Neutrophil (primary cell): Measurements from ENCODE around the gene CAB39.

ENCODE experiments used
- H3K27ac ChIP-seq: fragments of 200-600 bp; sonication (generic); 2 replicates; pipeline ENCODE4 v1.5.1; 2016; ENCODE audit warnings: mild to moderate bottlenecking, moderate library complexity
- H3K27me3 ChIP-seq: fragments of 200-600 bp; sonication (generic); 2 replicates; pipeline ENCODE4 v1.6.0; 2016; ENCODE audit warnings: mild to moderate bottlenecking
- H3K36me3 ChIP-seq: fragments of 200-600 bp; sonication (generic); 2 replicates; pipeline ENCODE4 v1.5.1; 2017
- H3K4me1 ChIP-seq, 2 experiments: fragments of 200-600 bp in 1 of 2; sonication (generic) in 1 of 2; 1 replicate in 1 of 2; 2 replicates in 1 of 2; pipeline versions ENCODE4 v1.5.1 to v1.6.1; 2013 to 2016; ENCODE audit warnings: low read depth in 1 of 2, low read length in 1 of 2, mild to moderate bottlenecking in 1 of 2, moderate library complexity in 1 of 2; ENCODE audit not compliant: control insufficient read depth in 1 of 2, insufficient read depth in 1 of 2
- H3K4me3 ChIP-seq, 2 experiments: fragments of 200-600 bp in 1 of 2; sonication (generic) in 1 of 2; 1 replicate in 1 of 2; 2 replicates in 1 of 2; pipeline ENCODE4 v1.5.1; 2013 to 2016; ENCODE audit warnings: low read depth in 1 of 2, low read length in 1 of 2, mild to moderate bottlenecking in 1 of 2, moderate library complexity in 1 of 2
- H3K9me3 ChIP-seq: fragments of 200-600 bp; sonication (generic); 2 replicates; pipeline ENCODE4 v1.5.1; 2016
- CTCF ChIP-seq: fragments of 200-600 bp; sonication (generic); IDR thresholded peaks from 2 replicates; pipeline ENCODE4 v1.5.1; 2016; ENCODE audit warnings: antibody characterized with exemption

CAB39 gene

GRCh38 chr2:230783101-230783500 lies 70.5 kb downstream of the CAB39 start:
- TF ChIP-seq CTCF: no peak
- peaks cover 33% of the 10 kb centered on the region for H3K36me3 ChIP-seq
- peaks cover 18 to 26% of the 10 kb centered on the region in 2 experiments for H3K4me1 ChIP-seq
- no peaks in the 10 kb centered on the region for H3K9me3 ChIP-seq
- no peak overlapping the region for H3K27ac ChIP-seq
- no peak overlapping the region for H3K4me3 ChIP-seq
- H3K27me3 ChIP-seq: no peaks in the 10 kb centered on the region

DNA sequence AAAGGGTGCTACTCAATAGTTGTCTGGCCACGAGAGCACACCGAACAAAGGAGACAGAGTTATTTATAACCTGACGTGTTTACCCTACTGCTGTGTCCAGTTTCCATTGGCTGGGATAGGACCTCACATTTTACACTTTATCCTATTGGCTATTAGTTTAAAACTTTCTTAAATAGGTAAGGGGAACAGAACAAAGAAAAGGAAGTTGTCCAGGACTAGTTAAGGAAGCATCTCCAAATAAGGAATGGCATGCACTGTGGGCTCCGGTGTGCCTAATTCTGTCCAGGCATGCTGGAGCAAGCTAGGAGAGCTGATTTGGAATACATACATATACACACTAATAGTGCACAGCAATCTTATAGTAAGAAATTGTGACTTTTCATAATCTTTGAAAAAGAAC lies 72.2 kb downstream of the CAB39 start:
- TF ChIP-seq CTCF: no peak
- peak overlapping the region; percentile 56 for H3K27ac ChIP-seq
- H3K27me3 ChIP-seq: no peaks in the 10 kb centered on the region
- H3K4me1 ChIP-seq: peaks cover 18 to 26% of the 10 kb centered on the region in 2 experiments
- H3K9me3 ChIP-seq: no peaks in the 10 kb centered on the region
- H3K4me3 ChIP-seq: no peak overlapping the region
- peaks cover 20% of the 10 kb centered on the region for H3K36me3 ChIP-seq

GRCh38 chr2:230785346-230785745 lies 72.7 kb downstream of the CAB39 start:
- peaks cover 25% of the 10 kb centered on the region for H3K36me3 ChIP-seq
- H3K4me3 ChIP-seq: no peak overlapping the region
- H3K4me1 ChIP-seq: peaks cover 18 to 26% of the 10 kb centered on the region in 2 experiments
- no peaks in the 10 kb centered on the region for H3K9me3 ChIP-seq
- TF ChIP-seq CTCF: no peak
- H3K27ac ChIP-seq: peak overlapping the region; percentile 56
- no peaks in the 10 kb centered on the region for H3K27me3 ChIP-seq

GRCh38 chr2:230787101-230787500 lies 74.5 kb downstream of the CAB39 start:
- no peak overlapping the region for H3K4me3 ChIP-seq
- TF ChIP-seq CTCF: no peak
- H3K9me3 ChIP-seq: no peaks in the 10 kb centered on the region
- H3K36me3 ChIP-seq: peaks cover 37% of the 10 kb centered on the region
- H3K27ac ChIP-seq: peak overlapping the region; percentile 24
- no peaks in the 10 kb centered on the region for H3K27me3 ChIP-seq
- peaks cover 18 to 26% of the 10 kb centered on the region in 2 experiments for H3K4me1 ChIP-seq

DNA sequence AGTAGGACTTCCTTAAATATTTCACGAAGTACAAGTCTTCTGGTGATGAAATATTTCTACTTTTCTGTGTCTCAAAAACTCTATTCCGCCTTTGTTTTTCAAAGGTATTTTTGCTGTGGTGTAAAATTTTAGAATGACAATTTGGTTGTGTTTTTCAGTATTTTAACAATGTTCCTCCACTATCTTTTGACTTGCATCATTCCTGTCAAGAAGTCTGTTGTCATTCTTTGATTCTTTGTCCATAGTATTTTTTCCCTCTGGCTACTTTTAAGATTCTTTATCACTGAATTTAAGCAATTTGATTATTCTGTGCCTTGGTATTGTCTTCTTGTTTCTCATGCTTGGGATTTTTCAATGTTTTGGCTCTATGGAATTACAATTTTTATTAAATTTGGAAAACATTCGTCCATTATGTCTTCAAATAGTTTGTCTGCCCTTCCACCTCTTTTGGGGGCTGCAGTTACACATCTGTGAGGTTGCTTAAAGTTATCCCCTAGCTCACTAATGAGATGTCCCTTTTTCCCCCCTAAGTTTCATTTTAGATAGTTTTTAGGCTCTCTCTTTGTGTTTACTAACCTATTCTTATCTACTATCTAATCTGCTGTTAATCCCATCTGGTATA lies 76.0 kb downstream of the CAB39 start:
- peak overlapping the region; percentile 31 for H3K27ac ChIP-seq
- no peaks in the 10 kb centered on the region for H3K27me3 ChIP-seq
- no peaks in the 10 kb centered on the region for H3K9me3 ChIP-seq

More for the DNA sequence above, 76.0 kb downstream of the CAB39 start:
- H3K4me3 ChIP-seq: no peak overlapping the region
- TF ChIP-seq CTCF: no peak
- peaks cover 29 to 32% of the 10 kb centered on the region in 2 experiments for H3K4me1 ChIP-seq
- peaks cover 45% of the 10 kb centered on the region for H3K36me3 ChIP-seq
